Vagina (tissue), 2 donors: Measurements from ENCODE around the gene C1GALT1C1L.
"Not testable (repeated sequence)": the region's sequence is repeated elsewhere in the genome, so short reads cannot be mapped to it uniquely, and the experiment has no call there.

Experiments
- POLR2A ChIP-seq, 2 donors: fragments of 450-650 bp; IDR thresholded peaks; one replicate each; pipeline ENCODE4 v1.6.1; 2017; ENCODE audit warnings: antibody characterized with exemption in 2 of 2, mild to moderate bottlenecking in 2 of 2, moderate library complexity in 2 of 2
- POLR2AphosphoS5 ChIP-seq, 2 donors: sonication (generic); formaldehyde crosslinking; IDR thresholded peaks; one replicate each; pipeline ENCODE4 v1.9.0; 2017; ENCODE audit warnings: antibody characterized with exemption in 2 of 2, mild to moderate bottlenecking in 2 of 2, low read depth in 1 of 2; ENCODE audit not compliant: insufficient read depth in 1 of 2
- TF ChIP-seq, protein P1 (sequence below), 3 experiments: fragments of 450-650 bp in 2 of 3; fragments of 200-600 bp in 1 of 3; sonication (generic) in 1 of 3; IDR thresholded peaks; one replicate each; pipeline ENCODE4 v1.5.1; 2017 to 2019; ENCODE audit warnings: antibody characterized with exemption in 3 of 3, mild to moderate bottlenecking in 2 of 3, moderate library complexity in 2 of 3

DNA sequence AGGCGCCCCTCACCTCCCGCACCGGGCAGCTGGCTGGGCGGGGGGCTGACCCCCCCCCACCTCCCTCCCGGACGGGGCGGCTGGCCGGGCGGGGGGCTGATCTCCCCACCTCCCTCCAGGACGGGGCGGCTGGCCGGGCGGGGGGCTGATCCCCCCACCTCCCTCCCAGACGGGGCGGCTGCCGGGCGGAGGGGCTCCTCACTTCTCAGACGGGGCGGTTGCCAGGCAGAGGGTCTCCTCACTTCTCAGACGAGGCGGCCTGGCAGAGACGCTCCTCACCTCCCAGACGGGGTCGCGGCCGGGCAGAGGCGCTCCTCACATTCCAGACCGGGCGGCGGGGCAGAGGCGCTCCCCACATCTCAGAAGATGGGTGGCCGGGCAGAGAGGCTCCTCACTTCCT, 1.6 kb upstream of the C1GALT1C1L start:
- TF ChIP-seq, protein P1, sequence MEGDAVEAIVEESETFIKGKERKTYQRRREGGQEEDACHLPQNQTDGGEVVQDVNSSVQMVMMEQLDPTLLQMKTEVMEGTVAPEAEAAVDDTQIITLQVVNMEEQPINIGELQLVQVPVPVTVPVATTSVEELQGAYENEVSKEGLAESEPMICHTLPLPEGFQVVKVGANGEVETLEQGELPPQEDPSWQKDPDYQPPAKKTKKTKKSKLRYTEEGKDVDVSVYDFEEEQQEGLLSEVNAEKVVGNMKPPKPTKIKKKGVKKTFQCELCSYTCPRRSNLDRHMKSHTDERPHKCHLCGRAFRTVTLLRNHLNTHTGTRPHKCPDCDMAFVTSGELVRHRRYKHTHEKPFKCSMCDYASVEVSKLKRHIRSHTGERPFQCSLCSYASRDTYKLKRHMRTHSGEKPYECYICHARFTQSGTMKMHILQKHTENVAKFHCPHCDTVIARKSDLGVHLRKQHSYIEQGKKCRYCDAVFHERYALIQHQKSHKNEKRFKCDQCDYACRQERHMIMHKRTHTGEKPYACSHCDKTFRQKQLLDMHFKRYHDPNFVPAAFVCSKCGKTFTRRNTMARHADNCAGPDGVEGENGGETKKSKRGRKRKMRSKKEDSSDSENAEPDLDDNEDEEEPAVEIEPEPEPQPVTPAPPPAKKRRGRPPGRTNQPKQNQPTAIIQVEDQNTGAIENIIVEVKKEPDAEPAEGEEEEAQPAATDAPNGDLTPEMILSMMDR (IDR thresholded peaks at IDR 0.05): not testable (repeated sequence)
- TF ChIP-seq POLR2A (IDR thresholded peaks at IDR 0.05); POLR2AphosphoS5 (IDR thresholded peaks at IDR 0.05; ENCODE audit: insufficient read depth in 1 of 2, low read depth in 1 of 2): not testable (repeated sequence)
